SK-N-MC (cell line): ENCODE measurements around the gene RGS16.

ENCODE experiments used
- EZH2 ChIP-seq: fragments of 200-600 bp; sonication (generic); IDR thresholded peaks from one replicate; pipeline ENCODE4 v1.6.1; 2017; ENCODE audit warnings: antibody characterized with exemption
- POLR2AphosphoS5 ChIP-seq: IDR thresholded peaks from 2 replicates; pipeline ENCODE4 v1.6.1; 2012; ENCODE audit warnings: mild to moderate bottlenecking, low read depth, low read length, borderline replicate concordance

DNA sequence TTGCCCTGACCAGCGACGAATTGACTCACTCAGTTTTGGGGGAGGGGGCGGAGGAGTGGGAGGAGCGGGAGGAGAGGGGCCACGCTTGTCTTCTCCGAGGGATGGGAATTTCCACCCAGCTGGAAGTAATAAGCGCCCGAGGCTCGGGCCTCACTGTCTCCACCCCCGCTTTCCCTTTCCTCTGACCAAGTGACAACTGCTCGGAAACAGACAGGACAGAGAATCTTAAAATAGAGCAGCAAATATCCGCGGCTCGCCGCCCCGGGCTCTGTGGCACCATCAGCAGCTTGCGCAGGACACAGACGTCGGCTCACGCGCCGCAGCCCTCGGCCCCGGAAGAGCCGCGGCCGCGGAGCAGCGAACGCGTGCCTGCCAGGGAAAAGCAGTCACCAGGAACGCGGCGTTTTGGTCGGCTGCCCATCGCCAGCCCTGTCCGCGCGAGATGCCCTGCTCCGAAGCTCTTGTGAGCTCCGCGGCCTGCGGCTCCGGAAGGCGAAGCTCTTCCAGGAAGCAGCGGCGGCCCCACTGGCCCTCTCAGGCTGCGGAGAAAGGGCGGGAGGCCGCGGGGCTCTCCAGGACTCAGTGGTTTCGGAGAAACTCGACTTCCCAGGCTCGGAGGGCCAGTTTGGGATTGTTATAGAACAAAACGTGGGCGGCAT lies 10.7 kb upstream of the RGS16 start:
- no peak for TF ChIP-seq EZH2
- peak; percentile 70 for TF ChIP-seq POLR2AphosphoS5
